H1 (cell line): ENCODE results near the gene ATG2B. TPM values are rescaled to one million over a fixed set of nuclear protein-coding genes. Genes with fewer than 3 reads are reported as not detected.

Source experiments
- CTCF ChIA-PET: fragments of 300-600 bp; sonication (Branson Sonifier 250); formaldehyde crosslinking; loops from one replicate; lab custom pipeline; 2021; ENCODE audit not compliant: partially characterized antibody; lab: Charles Lee
- POLR2A ChIA-PET: fragments of 300-600 bp; sonication (Branson Sonifier 250); formaldehyde crosslinking; loops from one replicate; lab custom pipeline; 2021; ENCODE audit warnings: inconsistent platforms; ENCODE audit not compliant: partially characterized antibody; lab: Charles Lee
- DNase-seq, 2 experiments: peaks; one replicate each; pipeline versions ENCODE4 v3.0.0 to v3.0.0-alpha.2; 2010 to 2022; ENCODE audit warnings: low spot score in 2 of 2, low read depth in 1 of 2, mixed read lengths in 1 of 2
- FAIRE-seq: peaks from 2 replicates; lab custom pipeline; 2011; peaks lifted over from hg19 to GRCh38; lab: Jason Lieb, UNC
- H2AFZ ChIP-seq: 2 replicates; pipeline ENCODE4 v1.8.1; 2012; ENCODE audit warnings: low read length, inconsistent platforms
- H2AK5ac ChIP-seq: 2 replicates; pipeline ENCODE4 v1.6.1; 2013; ENCODE audit warnings: low read depth, low read length
- H2BK120ac ChIP-seq: replicated peaks from 2 replicates; pipeline ENCODE3; 2013; ENCODE audit warnings: low read depth, low read length, inconsistent platforms
- H2BK12ac ChIP-seq: 2 replicates; pipeline ENCODE4 v1.6.1; 2013; ENCODE audit warnings: low read depth, low read length
- H2BK15ac ChIP-seq: 2 replicates; pipeline ENCODE4 v1.6.1; 2013; ENCODE audit warnings: low read length
- H2BK20ac ChIP-seq: 2 replicates; pipeline ENCODE4 v1.6.1; 2013; ENCODE audit warnings: low read length
- H2BK5ac ChIP-seq: 2 replicates; pipeline ENCODE4 v1.6.1; 2013; ENCODE audit warnings: low read depth, low read length
- H3K14ac ChIP-seq: 2 replicates; pipeline ENCODE4 v1.6.1; 2013; ENCODE audit warnings: inconsistent platforms; ENCODE audit not compliant: insufficient read length
- H3K18ac ChIP-seq: 2 replicates; pipeline ENCODE4 v1.6.1; 2013; ENCODE audit warnings: low read length; ENCODE audit errors: extremely low read depth
- H3K23ac ChIP-seq: 2 replicates; pipeline ENCODE4 v1.6.1; 2013; ENCODE audit warnings: inconsistent platforms; ENCODE audit not compliant: insufficient read length
- H3K23me2 ChIP-seq: 2 replicates; pipeline ENCODE4 v1.6.1; 2013; ENCODE audit warnings: low read depth, low read length
- H3K27ac ChIP-seq: 2 replicates; pipeline ENCODE4 v1.6.1; 2011; ENCODE audit warnings: low read depth, low read length, inconsistent platforms
- H3K27me3 ChIP-seq, 4 experiments: replicated peaks in 1 of 4; 1 replicate in 1 of 4; 2 replicates in 3 of 4; pipeline versions ENCODE4 v1.6.1 to v1.8.1; 2011 to 2013; ENCODE audit warnings: low read length in 3 of 4, mild to moderate bottlenecking in 3 of 4, inconsistent platforms in 2 of 4, mixed read lengths in 2 of 4, moderate library complexity in 1 of 4; ENCODE audit not compliant: control insufficient read depth in 3 of 4, insufficient read depth in 3 of 4; ENCODE audit errors: extremely low read depth in 1 of 4
- H3K36me3 ChIP-seq, 4 experiments: 2 replicates each; pipeline versions ENCODE4 v1.6.1 to v1.8.1; 2011 to 2013; ENCODE audit warnings: mild to moderate bottlenecking in 4 of 4, low read length in 3 of 4, moderate library complexity in 2 of 4, control low read depth in 1 of 4, inconsistent platforms in 1 of 4; ENCODE audit not compliant: insufficient read depth in 4 of 4, control insufficient read depth in 2 of 4
- H3K4ac ChIP-seq: replicated peaks from 2 replicates; pipeline ENCODE3; 2013; ENCODE audit warnings: low read length, low read depth, mixed read lengths, inconsistent platforms; ENCODE audit not compliant: insufficient read length
- H3K4me1 ChIP-seq, 4 experiments: replicated peaks in 1 of 4; 1 replicate in 1 of 4; 2 replicates in 3 of 4; pipeline versions ENCODE4 v1.6.1 to v1.8.1; 2011 to 2013; ENCODE audit warnings: low read length in 3 of 4, inconsistent platforms in 2 of 4, mixed read lengths in 1 of 4; ENCODE audit not compliant: insufficient read depth in 4 of 4, control insufficient read depth in 3 of 4
- H3K4me2 ChIP-seq, 2 experiments: 2 replicates each; pipeline versions ENCODE4 v1.6.1 to v1.8.1; 2011 to 2013; ENCODE audit warnings: low read depth in 2 of 2, low read length in 2 of 2, control low read depth in 1 of 2, inconsistent platforms in 1 of 2, mild to moderate bottlenecking in 1 of 2; ENCODE audit not compliant: insufficient read depth in 1 of 2
- H3K4me3 ChIP-seq, 4 experiments: fragments of 200-600, 300-600 bp in 1 of 4; sonication (generic), shearing (Covaris generic), sonication (Bioruptor Twin) in 1 of 4; 2 replicates each; pipeline versions ENCODE4 v1.5.1 to v1.8.1; 2011 to 2016; ENCODE audit warnings: low read length in 4 of 4, low read depth in 3 of 4, control low read depth in 2 of 4, inconsistent platforms in 2 of 4, mild to moderate bottlenecking in 2 of 4, mixed read lengths in 1 of 4, moderate library complexity in 1 of 4; ENCODE audit not compliant: insufficient read depth in 2 of 4; ENCODE audit errors: extremely low read depth in 1 of 4
- H3K56ac ChIP-seq: replicated peaks from 2 replicates; pipeline ENCODE3; 2013; ENCODE audit warnings: low read depth, mild to moderate bottlenecking, mixed read lengths, low read length, inconsistent platforms; ENCODE audit not compliant: insufficient read length
- H3K79me1 ChIP-seq: 2 replicates; pipeline ENCODE4 v1.6.1; 2013; ENCODE audit warnings: low read depth, low read length, control low read depth
- H3K79me2 ChIP-seq, 2 experiments: 2 replicates each; pipeline versions ENCODE4 v1.6.1 to v1.8.1; 2012 to 2013; ENCODE audit warnings: low read length in 2 of 2, mild to moderate bottlenecking in 2 of 2, inconsistent platforms in 1 of 2; ENCODE audit not compliant: insufficient read depth in 2 of 2, control insufficient read depth in 1 of 2
- H3K9ac ChIP-seq, 4 experiments: replicated peaks in 1 of 4; 1 replicate in 1 of 4; 2 replicates in 3 of 4; pipeline versions ENCODE4 v1.6.1 to v1.8.1; 2011 to 2013; ENCODE audit warnings: low read depth in 3 of 4, low read length in 3 of 4, control low read depth in 2 of 4, mild to moderate bottlenecking in 2 of 4, moderate library complexity in 2 of 4, inconsistent platforms in 1 of 4; ENCODE audit errors: extremely low read depth in 1 of 4
- H3K9me3 ChIP-seq, 2 experiments: 2 replicates each; pipeline versions ENCODE4 v1.6.1 to v1.8.1; 2012 to 2013; ENCODE audit warnings: mild to moderate bottlenecking in 2 of 2, moderate library complexity in 2 of 2, control low read depth in 1 of 2, inconsistent platforms in 1 of 2, low read depth in 1 of 2, low read length in 1 of 2, mixed read lengths in 1 of 2; ENCODE audit not compliant: insufficient read depth in 2 of 2
- H4K20me1 ChIP-seq, 2 experiments: replicated peaks in 1 of 2; 2 replicates each; pipeline versions ENCODE3 to v1.8.1; 2011 to 2013; ENCODE audit warnings: inconsistent platforms in 2 of 2, low read length in 2 of 2, mild to moderate bottlenecking in 1 of 2; ENCODE audit not compliant: insufficient read depth in 2 of 2, control insufficient read depth in 1 of 2
- H4K5ac ChIP-seq: 2 replicates; pipeline ENCODE4 v1.6.1; 2013; ENCODE audit warnings: low read length, low read depth, mixed read lengths, inconsistent platforms; ENCODE audit not compliant: insufficient read length
- H4K8ac ChIP-seq: 2 replicates; pipeline ENCODE4 v1.8.0; 2013; ENCODE audit warnings: mild to moderate bottlenecking, moderate library complexity, low read length, inconsistent platforms; ENCODE audit not compliant: insufficient read depth; ENCODE audit errors: extremely low read depth
- H4K91ac ChIP-seq: replicated peaks from 2 replicates; pipeline ENCODE3; 2013; ENCODE audit warnings: low read length, mixed read lengths, inconsistent platforms; ENCODE audit not compliant: insufficient read length
- CHD1 ChIP-seq: IDR thresholded peaks from 2 replicates; pipeline ENCODE4 v1.6.1; 2012; ENCODE audit warnings: low read depth, low read length, improper control_type of control experiment
- CHD2 ChIP-seq: IDR thresholded peaks from 2 replicates; pipeline ENCODE4 v1.6.1; 2012; ENCODE audit warnings: low read length, improper control_type of control experiment
- CTBP2 ChIP-seq: IDR thresholded peaks from 2 replicates; pipeline ENCODE4 v1.7.0; 2011; ENCODE audit warnings: borderline replicate concordance, mild to moderate bottlenecking, moderate library complexity, mixed read lengths, low read length; ENCODE audit not compliant: insufficient read depth, insufficient read length
- EP300 ChIP-seq, 2 experiments: IDR thresholded peaks; 1 replicate in 1 of 2; 2 replicates in 1 of 2; pipeline ENCODE4 v1.6.1; 2011 to 2012; ENCODE audit warnings: low read depth in 2 of 2, low read length in 2 of 2, mild to moderate bottlenecking in 2 of 2, borderline replicate concordance in 1 of 2, inconsistent platforms in 1 of 2, moderate library complexity in 1 of 2
- HDAC6 ChIP-seq: IDR thresholded peaks from one replicate; pipeline ENCODE4 v1.7.1; 2012; ENCODE audit warnings: low read depth, mild to moderate bottlenecking, inconsistent platforms, low read length, moderate library complexity
- KDM5A ChIP-seq: fragments of 200-600 bp; IDR thresholded peaks from 2 replicates; pipeline ENCODE4 v1.7.1; 2012; ENCODE audit warnings: mild to moderate bottlenecking, low read length, inconsistent platforms, mixed read lengths
- MAFK ChIP-seq: IDR thresholded peaks from 2 replicates; pipeline ENCODE4 v1.6.1; 2012; ENCODE audit warnings: low read depth, mild to moderate bottlenecking, improper control_type of control experiment, low read length
- NANOG ChIP-seq: IDR thresholded peaks from 2 replicates; pipeline ENCODE4 v1.6.1; 2011; ENCODE audit warnings: low read length, low read depth, mild to moderate bottlenecking, inconsistent platforms; ENCODE audit not compliant: insufficient read depth, poor library complexity, severe bottlenecking
- POLR2A ChIP-seq, 2 experiments: IDR thresholded peaks; 1 replicate in 1 of 2; 2 replicates in 1 of 2; pipeline ENCODE4 v1.6.1; 2011; ENCODE audit warnings: low read depth in 2 of 2, low read length in 2 of 2, mild to moderate bottlenecking in 2 of 2; ENCODE audit errors: control extremely low read depth in 1 of 2
- POLR2AphosphoS5 ChIP-seq: IDR thresholded peaks from 2 replicates; pipeline ENCODE4 v1.6.1; 2011; ENCODE audit warnings: low read depth, low read length
- POU5F1 ChIP-seq: IDR thresholded peaks from 2 replicates; pipeline ENCODE4 v1.6.1; 2011; ENCODE audit warnings: low read depth, mild to moderate bottlenecking, low read length, moderate library complexity
- RBBP5 ChIP-seq: IDR thresholded peaks from 2 replicates; pipeline ENCODE4 v1.7.1; 2012; ENCODE audit warnings: low read depth, mild to moderate bottlenecking, inconsistent platforms, low read length, moderate library complexity, borderline replicate concordance
- SIRT6 ChIP-seq: IDR thresholded peaks from one replicate; pipeline ENCODE4 v1.7.1; 2012; ENCODE audit warnings: low read length, inconsistent platforms
- SIX5 ChIP-seq: IDR thresholded peaks from 2 replicates; pipeline ENCODE4 v1.6.1; 2011; ENCODE audit warnings: mild to moderate bottlenecking, low read depth, low read length
- SP4 ChIP-seq: IDR thresholded peaks from 2 replicates; pipeline ENCODE4 v1.6.1; 2012; ENCODE audit warnings: low read length, inconsistent platforms
- TAF1 ChIP-seq: IDR thresholded peaks from 2 replicates; pipeline ENCODE4 v1.6.1; 2011; ENCODE audit warnings: mild to moderate bottlenecking, low read depth, low read length
- YY1 ChIP-seq: IDR thresholded peaks from 2 replicates; pipeline ENCODE4 v1.6.1; 2011; ENCODE audit warnings: low read depth, mild to moderate bottlenecking, low read length
- WGBS, 2 experiments: shearing (Covaris generic) in 1 of 2; methylation state at CpG; one replicate each; pipeline versions ENCODE4 v1.1.6 to v1.1.7; 2013 to 2015; ENCODE audit warnings: low lambda C conversion rate in 2 of 2, mixed read lengths in 2 of 2, inconsistent platforms in 1 of 2, low coverage in 1 of 2, missing lambda C conversion rate in 1 of 2; ENCODE audit not compliant: insufficient replicate concordance in 2 of 2, insufficient coverage in 1 of 2, insufficient read length in 1 of 2; ENCODE audit errors: extremely low coverage in 1 of 2, missing lambda C conversion rate in 1 of 2; 5-methylcytosine and 5-hydroxymethylcytosine counted together
- polyA plus RNA-seq, 7 experiments: library from polyadenylated mRNA; depleted of rRNA in 3 of 7; stranded (reverse) in 5 of 7; unstranded in 2 of 7; fragments of >200 nt in 5 of 7; fragments of 200-250 nt in 2 of 7; gene quantifications; 1 replicate in 5 of 7; 2 replicates in 1 of 7; 4 replicates in 1 of 7; pipeline versions ENCODE4 v1.2.1 to v1.2.3, GENCODE V29; 2011 to 2013; ENCODE audit warnings: missing spikeins in 2 of 7, mixed read lengths in 2 of 7
- total RNA-seq: library from RNA; stranded (reverse); fragmentation: NEBNext Ultra II Directional; extraction: Animal tissue kit (Norgen Biotek cat#: 25700); gene quantifications from 2 replicates; pipeline ENCODE4 v1.2.1, GENCODE V29; 2021

Gene ATG2B
- total and polyA plus RNA-seq, 2 of the 8 experiments (the other 6 are each of a cell fraction or from before 2014, with no cell fraction given), result 4.6 to 14.4 TPM

- Histone ChIP-seq H2BK5ac (no peak overlapping the region), H2BK12ac (no peak overlapping the region), H3K4me3 (no peak overlapping the region), H3K14ac (no peak overlapping the region), H3K4ac (no peak overlapping the region), H4K91ac (no peak overlapping the region), H3K23me2 (no peaks in the 10 kb centered on the region), H2BK20ac (no peak overlapping the region), H3K56ac (no peak overlapping the region), H3K79me2 (no peaks in the 10 kb centered on the region), H3K27me3 (no peaks in the 10 kb centered on the region), H2BK15ac (no peak overlapping the region), H3K4me1 (no peaks in the 10 kb centered on the region; a peak in 1 of 7 replicates), H3K79me1 (no peaks in the 10 kb centered on the region), H3K27ac (no peak overlapping the region), H4K20me1 (no peaks in the 10 kb centered on the region), H3K36me3 (no peaks in the 10 kb centered on the region), H4K5ac (no peak overlapping the region), H3K4me2 (no peak overlapping the region), H2BK120ac (no peak overlapping the region), H2AFZ (no peak overlapping the region), H3K9ac (no peak overlapping the region), H3K9me3 (peaks cover 4 to 6% of the 10 kb centered on the region in 2 experiments; a peak in 2 of 4 replicates), H3K23ac (no peak overlapping the region), H3K18ac (no peak overlapping the region), H2AK5ac (no peak overlapping the region), H4K8ac (no peak overlapping the region)
- 89% methylated on average over 6 of the region's 6 CpGs; no CpG with 5 or more reads in 1 of the 2 experiments for WGBS, 2 experiments
- POLR2A ChIA-PET, result no interaction called here
- CTCF ChIA-PET, result interaction anchor here (0.6 to 1.3 kb wide), 2 partner anchors 129 to 179 kb away, joined by 3 to 4 read pairs; no protein-coding TSS in a partner anchor
- FAIRE-seq (no peak), DNase-seq (no peak)
- TF ChIP-seq YY1 (no peak), MAFK (no peak), SP4 (no peak), CHD1 (no peak), HDAC6 (no peak), POLR2AphosphoS5 (no peak), SIX5 (no peak), RBBP5 (no peak), CHD2 (no peak), NANOG (no peak), SIRT6 (no peak), KDM5A (no peak), TAF1 (no peak), POU5F1 (no peak), POLR2A (IDR thresholded peaks at IDR 0.05; ENCODE audit: control extremely low read depth in 1 of 2, low read depth in 2 of 2, low read length in 2 of 2) (no peak), CTBP2 (no peak), EP300 (IDR thresholded peaks at IDR 0.05; ENCODE audit: borderline replicate concordance in 1 of 2, low read depth in 2 of 2, low read length in 2 of 2) (no peak)
Observed at GRCh38 chr14:96229315-96229714, 133.8 kb downstream of the ATG2B start.
